Measurements from ENCODE around the gene ZNF577. TPM values are rescaled to one million over a fixed set of nuclear protein-coding genes. Genes with fewer than 3 reads are reported as not detected.

ZNF577 gene
- total RNA-seq: 5.8 and 13.0 TPM in 2 replicates

DNA sequence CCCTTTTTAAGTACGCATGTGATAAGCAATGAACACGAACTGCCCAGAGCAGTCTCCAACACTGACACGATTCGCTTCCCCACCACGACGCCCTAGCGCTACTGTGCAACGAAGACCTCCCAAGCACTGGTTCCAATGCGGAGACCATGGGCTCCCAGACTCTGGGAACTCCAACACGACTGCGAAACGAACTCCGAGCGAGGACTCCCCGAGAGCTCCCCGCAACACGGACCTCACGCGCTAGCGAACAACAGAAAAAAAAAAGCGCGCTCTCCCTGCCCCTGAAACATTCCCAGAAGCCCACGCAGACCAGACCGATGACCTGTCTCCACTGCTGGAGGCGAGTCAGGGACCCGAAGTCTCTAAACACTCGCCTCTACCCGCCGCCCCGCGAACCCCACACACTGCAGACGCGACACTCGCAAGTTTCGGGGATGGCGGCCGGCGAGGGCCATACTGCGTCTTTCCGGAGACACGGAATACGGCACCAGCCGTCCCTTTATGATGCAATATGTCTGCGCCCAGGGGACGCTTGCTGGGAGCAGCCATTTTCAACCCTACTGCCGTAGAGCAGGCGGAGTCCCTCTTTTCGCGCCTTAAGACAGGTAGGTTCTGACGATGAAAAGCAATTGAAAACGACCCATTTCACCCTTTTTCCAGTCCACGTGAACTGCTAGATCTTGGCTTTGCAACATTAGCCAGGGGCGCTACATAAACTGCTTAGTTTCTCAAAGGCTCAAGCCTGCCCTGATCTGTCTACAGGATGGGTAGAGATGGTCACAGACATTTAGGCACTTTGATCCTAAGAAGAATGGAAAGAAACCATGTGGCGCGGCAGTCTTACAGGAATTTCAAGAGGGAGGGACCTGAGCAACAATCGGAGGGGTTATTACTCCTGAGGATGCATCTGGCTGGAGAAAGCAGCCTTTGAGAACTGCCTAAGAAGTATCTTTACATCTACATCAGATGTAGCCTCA is at the start of gene ZNF577:
TSS of gene ZNF577 (minus strand) at position 430 of the 977 bp plus-strand sequence. CDS start 7,569 bp downstream, outside the sequence.

DNA sequence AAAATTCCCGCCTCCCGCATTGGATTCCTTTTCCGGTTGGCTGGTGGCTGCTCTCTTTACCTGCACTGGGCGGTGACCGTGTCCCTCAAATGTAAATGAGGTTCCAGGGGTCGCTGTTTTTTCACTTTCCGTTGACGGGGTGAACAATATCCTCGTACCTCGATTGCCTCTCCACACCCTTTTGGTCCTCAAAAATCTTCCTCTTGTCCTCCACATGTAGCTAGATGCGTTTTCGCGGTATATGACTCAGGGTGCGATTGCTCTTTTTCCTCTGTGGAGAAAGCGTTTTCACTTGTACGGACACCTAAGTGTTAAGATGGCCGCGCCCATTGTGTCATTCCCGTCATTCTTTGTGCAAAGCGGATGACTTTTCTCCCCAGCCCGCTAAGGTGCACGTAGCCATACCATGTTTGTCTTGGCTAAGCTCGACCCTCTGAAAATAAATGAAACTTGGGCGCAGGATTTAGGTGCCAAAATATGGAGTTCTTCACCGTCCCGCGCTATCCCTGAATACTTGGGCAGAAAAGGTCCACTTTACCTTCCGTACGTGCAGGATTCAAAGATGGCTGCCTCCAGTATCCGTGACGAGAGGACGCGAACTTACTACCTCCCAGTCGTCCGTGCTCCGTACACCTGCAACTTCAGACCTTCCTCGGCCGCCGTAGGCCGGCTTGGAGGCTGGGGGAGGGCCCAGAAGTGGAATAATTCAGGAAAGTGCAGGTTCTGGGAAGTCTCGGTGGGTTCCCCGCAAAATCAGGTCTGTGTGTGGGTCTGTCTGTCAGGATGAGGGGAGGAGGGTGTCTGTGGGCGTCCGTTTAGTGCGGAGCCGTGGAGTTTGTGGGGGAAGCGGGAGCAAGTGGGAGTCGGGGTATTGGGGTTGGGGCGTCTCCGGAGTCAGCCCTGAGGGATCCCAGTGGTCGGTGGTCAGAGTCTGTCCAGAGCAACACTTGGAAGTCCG is 39.3 kb upstream of the ZNF577 start, which contains the start of gene ZNF613:
TSS of gene ZNF613 (plus strand) at position 689 of the 958 bp plus-strand sequence. CDS start 8,749 bp downstream, outside the sequence.

DNA sequence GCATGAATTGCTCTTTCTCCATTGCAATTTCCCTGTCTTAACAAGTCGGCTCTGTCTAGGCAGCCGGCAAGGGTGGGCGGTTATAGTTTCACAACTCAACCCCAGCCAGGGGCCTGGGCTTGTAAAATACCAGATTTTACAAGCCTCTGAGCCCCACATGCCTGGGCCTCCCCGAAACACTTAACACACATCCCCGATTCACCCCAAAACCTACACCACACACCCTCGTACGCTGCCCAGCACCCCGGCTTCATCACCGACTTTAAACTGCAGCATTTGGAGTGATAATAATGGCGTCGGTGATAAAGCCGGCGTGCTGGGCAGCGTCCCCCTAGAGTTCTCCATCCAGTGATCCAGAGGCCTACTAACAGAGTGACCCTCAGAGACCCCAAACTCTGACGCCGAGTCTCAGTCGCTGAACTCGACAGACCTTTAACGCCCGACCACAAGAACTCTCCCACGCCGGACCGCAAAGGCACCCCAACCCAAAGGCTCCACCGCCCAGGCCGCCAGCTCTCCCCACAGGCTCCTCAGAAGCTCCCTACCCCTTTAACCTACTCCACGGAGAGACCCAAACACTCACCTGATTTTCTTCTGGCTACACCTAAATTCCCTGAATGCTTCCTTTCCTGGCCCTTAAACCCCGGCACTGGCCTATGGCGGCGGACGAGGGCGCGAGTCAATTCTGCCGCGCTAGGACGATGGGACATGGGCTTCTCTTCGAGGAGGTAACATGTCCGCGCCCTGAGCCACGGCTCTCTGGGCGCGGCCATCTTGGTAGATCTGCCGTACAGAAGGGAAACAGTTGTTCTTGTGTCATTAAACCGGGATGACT is 16.8 kb upstream of the ZNF577 start, which contains the start of gene ZNF649:
TSS of gene ZNF649 (minus strand) at position 687 of the 835 bp plus-strand sequence. CDS start 4,910 bp downstream, outside the sequence.

Other genes with a start within 250 kb of the ZNF577 start
- gene SIGLEC14, start 241.1 kb downstream of the ZNF577 start, total RNA-seq: not detected in 2 replicates
- gene SPACA6, start 194.6 kb downstream of the ZNF577 start, total RNA-seq: 7.9 and 12.3 TPM in 2 replicates
- gene HAS1, start 164.0 kb downstream of the ZNF577 start, total RNA-seq: 0.70 and 1.6 TPM in 2 replicates
- 0.23 and 0.68 TPM in 2 replicates for gene FPR1, start 136.1 kb downstream of the ZNF577 start, total RNA-seq
- gene FPR2, start 126.8 kb downstream of the ZNF577 start, total RNA-seq: 0.09 TPM in 1 of 2 replicates, not detected in the other
- 0.23 TPM in 1 of 2 replicates, not detected in the other for gene FPR3, start 92.8 kb downstream of the ZNF577 start, total RNA-seq
- gene ZNF649, start 17.1 kb upstream of the ZNF577 start, total RNA-seq: 5.3 and 8.1 TPM in 2 replicates
- 2.4 and 2.8 TPM in 2 replicates for gene ZNF613, start 39.5 kb upstream of the ZNF577 start, total RNA-seq
- 3.0 and 4.0 TPM in 2 replicates for gene ZNF350, start 98.9 kb upstream of the ZNF577 start, total RNA-seq
- 7.8 and 21.4 TPM in 2 replicates for gene ZNF615, start 120.3 kb upstream of the ZNF577 start, total RNA-seq
- 6.0 and 8.9 TPM in 2 replicates for gene ZNF614, start 140.4 kb upstream of the ZNF577 start, total RNA-seq
- gene ZNF432, start 160.9 kb upstream of the ZNF577 start, total RNA-seq: 1.4 and 2.3 TPM in 2 replicates
- gene ZNF841, start 207.8 kb upstream of the ZNF577 start, total RNA-seq: 7.2 and 12.4 TPM in 2 replicates